GM12878 (cell line): ENCODE results near the gene MAD2L1BP.
A peak's percentile ranks its signal among the peaks of the same experiment; 100 is the strongest.

Experiments
- JUND ChIP-seq: IDR thresholded peaks from 2 replicates; pipeline ENCODE4 v1.6.1; 2012; ENCODE audit warnings: low read depth, mild to moderate bottlenecking, low read length, improper control_type of control experiment, moderate library complexity
- POLR2AphosphoS2 ChIP-seq: IDR thresholded peaks from 2 replicates; pipeline ENCODE4 v1.6.1; 2011; ENCODE audit warnings: low read depth, mild to moderate bottlenecking, low read length, improper control_type of control experiment, moderate library complexity
- ZNF217 ChIP-seq: fragments of 450-650 bp; IDR thresholded peaks from 2 replicates; pipeline ENCODE4 v1.6.1; 2017; ENCODE audit warnings: antibody characterized with exemption, mild to moderate bottlenecking
- TF ChIP-seq, protein P1 (sequence below): fragments of 450-650 bp; IDR thresholded peaks from 2 replicates; pipeline ENCODE4 v1.6.1; 2017; ENCODE audit warnings: mild to moderate bottlenecking, moderate library complexity

DNA sequence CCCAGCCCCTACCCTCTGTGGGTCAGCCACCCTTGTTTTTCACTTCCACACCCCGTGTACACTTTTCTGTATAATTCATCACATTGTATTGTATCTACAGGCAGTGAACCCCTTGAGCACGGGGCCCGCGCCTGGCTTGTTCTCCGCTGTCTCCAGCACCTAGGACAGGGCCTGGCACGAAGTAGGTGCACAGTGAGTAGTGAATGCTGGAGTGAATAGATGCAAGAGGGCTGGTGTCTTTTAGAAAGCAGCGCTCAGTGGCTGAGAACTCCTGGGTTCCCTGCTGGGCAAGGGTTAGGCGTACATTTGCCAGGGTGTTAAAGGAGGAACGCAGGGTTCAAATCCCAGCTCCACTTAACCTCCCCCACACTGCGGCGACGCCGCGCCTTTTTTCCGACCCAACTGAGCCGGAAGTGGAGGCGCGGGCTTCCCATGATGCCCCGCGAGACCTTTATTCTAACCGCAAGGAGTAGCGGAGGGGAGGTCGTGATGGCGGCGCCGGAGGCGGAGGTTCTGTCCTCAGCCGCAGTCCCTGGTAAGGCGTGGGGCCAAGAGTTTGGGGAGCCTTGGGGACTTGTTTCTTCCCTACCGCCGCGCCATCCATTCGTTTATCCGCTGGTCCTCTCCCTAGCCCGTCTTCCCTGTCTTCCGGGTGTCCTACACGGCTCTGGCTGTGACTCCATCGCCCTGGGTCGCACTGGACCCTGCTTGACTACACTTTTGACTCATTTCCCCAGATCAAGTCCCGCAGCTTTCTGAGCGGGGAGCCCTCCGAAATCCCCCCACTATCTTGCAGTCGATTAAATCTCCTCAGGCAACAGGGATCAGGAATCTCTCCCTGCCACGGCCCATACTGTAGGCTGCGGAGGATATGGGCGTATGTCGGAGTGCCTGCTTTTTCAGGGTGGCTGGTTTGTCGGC, at the start of gene MAD2L1BP:
- peak; percentile 73; the same call in 1 of the 2 replicates for TF ChIP-seq POLR2AphosphoS2
- TF ChIP-seq, protein P1, sequence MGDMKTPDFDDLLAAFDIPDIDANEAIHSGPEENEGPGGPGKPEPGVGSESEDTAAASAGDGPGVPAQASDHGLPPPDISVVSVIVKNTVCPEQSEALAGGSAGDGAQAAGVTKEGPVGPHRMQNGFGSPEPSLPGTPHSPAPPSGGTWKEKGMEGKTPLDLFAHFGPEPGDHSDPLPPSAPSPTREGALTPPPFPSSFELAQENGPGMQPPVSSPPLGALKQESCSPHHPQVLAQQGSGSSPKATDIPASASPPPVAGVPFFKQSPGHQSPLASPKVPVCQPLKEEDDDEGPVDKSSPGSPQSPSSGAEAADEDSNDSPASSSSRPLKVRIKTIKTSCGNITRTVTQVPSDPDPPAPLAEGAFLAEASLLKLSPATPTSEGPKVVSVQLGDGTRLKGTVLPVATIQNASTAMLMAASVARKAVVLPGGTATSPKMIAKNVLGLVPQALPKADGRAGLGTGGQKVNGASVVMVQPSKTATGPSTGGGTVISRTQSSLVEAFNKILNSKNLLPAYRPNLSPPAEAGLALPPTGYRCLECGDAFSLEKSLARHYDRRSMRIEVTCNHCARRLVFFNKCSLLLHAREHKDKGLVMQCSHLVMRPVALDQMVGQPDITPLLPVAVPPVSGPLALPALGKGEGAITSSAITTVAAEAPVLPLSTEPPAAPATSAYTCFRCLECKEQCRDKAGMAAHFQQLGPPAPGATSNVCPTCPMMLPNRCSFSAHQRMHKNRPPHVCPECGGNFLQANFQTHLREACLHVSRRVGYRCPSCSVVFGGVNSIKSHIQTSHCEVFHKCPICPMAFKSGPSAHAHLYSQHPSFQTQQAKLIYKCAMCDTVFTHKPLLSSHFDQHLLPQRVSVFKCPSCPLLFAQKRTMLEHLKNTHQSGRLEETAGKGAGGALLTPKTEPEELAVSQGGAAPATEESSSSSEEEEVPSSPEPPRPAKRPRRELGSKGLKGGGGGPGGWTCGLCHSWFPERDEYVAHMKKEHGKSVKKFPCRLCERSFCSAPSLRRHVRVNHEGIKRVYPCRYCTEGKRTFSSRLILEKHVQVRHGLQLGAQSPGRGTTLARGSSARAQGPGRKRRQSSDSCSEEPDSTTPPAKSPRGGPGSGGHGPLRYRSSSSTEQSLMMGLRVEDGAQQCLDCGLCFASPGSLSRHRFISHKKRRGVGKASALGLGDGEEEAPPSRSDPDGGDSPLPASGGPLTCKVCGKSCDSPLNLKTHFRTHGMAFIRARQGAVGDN, result peak; percentile 92
- no peak for TF ChIP-seq JUND
- TF ChIP-seq ZNF217, result 0 out of 2 replicates have a peak, but pooled peaks have one; percentile 66
